Measurements from ENCODE around the gene DCAF8. TPM values are rescaled to one million over a fixed set of nuclear protein-coding genes. Genes with fewer than 3 reads are reported as not detected.

DCAF8 gene
- total RNA-seq, 1 experiment from 2014 or later = 71.9 TPM

- H3K9me3 ChIP-seq = no peaks in the 10 kb centered on the region
- no peak overlapping the region for H3K4me3 ChIP-seq
- no peak for DNase-seq
- H3K27me3 ChIP-seq = no peaks in the 10 kb centered on the region
- no peaks in the 10 kb centered on the region for H3K36me3 ChIP-seq
These were observed 65.1 kb downstream of the DCAF8 start for GRCh38 chr1:160197231-160197630.

GRCh38 chr1:160196143-160196542 is 66.2 kb downstream of the DCAF8 start:
- Histone ChIP-seq H3K27me3 (no peaks in the 10 kb centered on the region), H3K9me3 (no peaks in the 10 kb centered on the region), H3K36me3 (no peaks in the 10 kb centered on the region), H3K4me3 (no peak overlapping the region)
- DNase-seq = no peak

GRCh38 chr1:160194737-160195059 is 67.7 kb downstream of the DCAF8 start:
- Histone ChIP-seq H3K27me3 (no peaks in the 10 kb centered on the region), H3K9me3 (no peaks in the 10 kb centered on the region), H3K36me3 (no peaks in the 10 kb centered on the region), H3K4me3 (no peak overlapping the region)
- DNase-seq = no peak

- Histone ChIP-seq H3K4me3 (no peak overlapping the region), H3K9me3 (no peaks in the 10 kb centered on the region), H3K27me3 (no peaks in the 10 kb centered on the region), H3K36me3 (no peaks in the 10 kb centered on the region)
- DNase-seq = no peak
These were observed 68.3 kb downstream of the DCAF8 start for GRCh38 chr1:160193832-160194736.

GRCh38 chr1:160193091-160193819 is 69.1 kb downstream of the DCAF8 start:
- no peak overlapping the region for H3K4me3 ChIP-seq
- no peaks in the 10 kb centered on the region for H3K9me3 ChIP-seq
- H3K36me3 ChIP-seq = no peaks in the 10 kb centered on the region
- no peaks in the 10 kb centered on the region for H3K27me3 ChIP-seq
- DNase-seq = peak; percentile 75

GRCh38 chr1:160192234-160192633 is 70.1 kb downstream of the DCAF8 start:
- no peaks in the 10 kb centered on the region for H3K36me3 ChIP-seq
- no peak for DNase-seq
- H3K27me3 ChIP-seq = no peaks in the 10 kb centered on the region
- no peaks in the 10 kb centered on the region for H3K9me3 ChIP-seq
- H3K4me3 ChIP-seq = no peak overlapping the region

GRCh38 chr1:160191756-160192155 is 70.6 kb downstream of the DCAF8 start:
- H3K27me3 ChIP-seq = no peaks in the 10 kb centered on the region
- H3K4me3 ChIP-seq = no peak overlapping the region
- H3K36me3 ChIP-seq = no peaks in the 10 kb centered on the region
- DNase-seq = no peak
- no peaks in the 10 kb centered on the region for H3K9me3 ChIP-seq

- Histone ChIP-seq H3K27me3 (no peaks in the 10 kb centered on the region), H3K4me3 (no peak within 1 kb of the TSS), H3K36me3 (no peaks in the 10 kb centered on the region), H3K9me3 (no peaks in the 10 kb centered on the region)
- DNase-seq = peak; percentile 78
These were observed 72.4 kb downstream of the DCAF8 start, which contains the start of gene CASQ1 for GRCh38 chr1:160189649-160190625. Gene CASQ1, plus strand, starts transcription at chr1:160190575. Its CDS starts 177 bp downstream, at chr1:160190752.

GRCh38 chr1:160188341-160188740 is 74.0 kb downstream of the DCAF8 start:
- DNase-seq = no peak
- H3K9me3 ChIP-seq = no peaks in the 10 kb centered on the region
- H3K27me3 ChIP-seq = no peaks in the 10 kb centered on the region
- H3K4me3 ChIP-seq = no peak overlapping the region
- no peaks in the 10 kb centered on the region for H3K36me3 ChIP-seq

GRCh38 chr1:160187407-160187806 is 74.9 kb downstream of the DCAF8 start:
- H3K36me3 ChIP-seq = no peaks in the 10 kb centered on the region
- DNase-seq = no peak
- no peak overlapping the region for H3K4me3 ChIP-seq
- no peaks in the 10 kb centered on the region for H3K27me3 ChIP-seq
- H3K9me3 ChIP-seq = no peaks in the 10 kb centered on the region

GRCh38 chr1:160186729-160187128 is 75.6 kb downstream of the DCAF8 start:
- Histone ChIP-seq H3K27me3 (no peaks in the 10 kb centered on the region; the same call in 1 of the 2 replicates), H3K36me3 (no peaks in the 10 kb centered on the region), H3K4me3 (no peak overlapping the region), H3K9me3 (no peaks in the 10 kb centered on the region)
- no peak for DNase-seq

- H3K4me3 ChIP-seq = no peak overlapping the region
- no peak for DNase-seq
These were observed 76.1 kb downstream of the DCAF8 start for GRCh38 chr1:160186246-160186645.

GRCh38 chr1:160179336-160179735 is 83.0 kb downstream of the DCAF8 start:
- Histone ChIP-seq H3K9me3 (no peaks in the 10 kb centered on the region), H3K27me3 (no peaks in the 10 kb centered on the region; the same call in none of the 2 replicates), H3K4me3 (no peak overlapping the region), H3K36me3 (no peaks in the 10 kb centered on the region)
- no peak for DNase-seq

More at GRCh38 chr1:160186246-160186645, 76.1 kb downstream of the DCAF8 start:
- Histone ChIP-seq H3K36me3 (no peaks in the 10 kb centered on the region), H3K27me3 (no peaks in the 10 kb centered on the region; the same call in 1 of the 2 replicates), H3K9me3 (no peaks in the 10 kb centered on the region)

- no peak overlapping the region for H3K4me3 ChIP-seq
- no peaks in the 10 kb centered on the region; the same call in none of the 2 replicates for H3K27me3 ChIP-seq
- DNase-seq = no peak
- no peaks in the 10 kb centered on the region for H3K9me3 ChIP-seq
- H3K36me3 ChIP-seq = no peaks in the 10 kb centered on the region
These were observed 83.6 kb downstream of the DCAF8 start for GRCh38 chr1:160178731-160179130.

- Histone ChIP-seq H3K36me3 (no peaks in the 10 kb centered on the region), H3K27me3 (no peaks in the 10 kb centered on the region; the same call in none of the 2 replicates), H3K9me3 (no peaks in the 10 kb centered on the region), H3K4me3 (no peak overlapping the region)
- no peak for DNase-seq
These were observed 84.7 kb downstream of the DCAF8 start for GRCh38 chr1:160177667-160178066.

- no peaks in the 10 kb centered on the region; the same call in none of the 2 replicates for H3K27me3 ChIP-seq
- no peak for DNase-seq
- no peaks in the 10 kb centered on the region for H3K9me3 ChIP-seq
- no peaks in the 10 kb centered on the region for H3K36me3 ChIP-seq
- H3K4me3 ChIP-seq = no peak overlapping the region
These were observed 85.1 kb downstream of the DCAF8 start for GRCh38 chr1:160177231-160177630.

Data from MG63 (cell line).